HepG2 (cell line): ENCODE data around the gene CNNM2. TPM values are rescaled to one million over a fixed set of nuclear protein-coding genes. Genes with fewer than 3 reads are reported as not detected.

Source experiments
- CBFB ChIP-seq: sonication (generic); formaldehyde crosslinking; IDR thresholded peaks from 2 replicates; pipeline ENCODE4 v1.4.0; 2020; ENCODE audit warnings: missing genetic modification reagents
- FIP1L1 ChIP-seq: fragments of 200-400 bp; formaldehyde crosslinking; IDR thresholded peaks from 2 replicates; pipeline ENCODE4 v1.6.1; 2018; ENCODE audit warnings: low read depth, mild to moderate bottlenecking, low read length, moderate library complexity, borderline replicate concordance; ENCODE audit not compliant: insufficient read depth
- KLF13 ChIP-seq: sonication (generic); formaldehyde crosslinking; IDR thresholded peaks from 2 replicates; pipeline ENCODE4 v1.4.0; 2020; ENCODE audit warnings: mild to moderate bottlenecking, missing genetic modification reagents
- MEF2D ChIP-seq: sonication (generic); formaldehyde crosslinking; IDR thresholded peaks from 2 replicates; pipeline ENCODE4 v1.5.1; 2020; ENCODE audit warnings: mild to moderate bottlenecking, missing genetic modification reagents
- NR2F2 ChIP-seq: IDR thresholded peaks from 2 replicates; pipeline ENCODE4 v1.6.1; 2012; ENCODE audit warnings: low read depth, inconsistent platforms, borderline replicate concordance
- POLR2A ChIP-seq, 2 experiments: IDR thresholded peaks; 2 replicates each; pipeline ENCODE4 v1.6.1; 2011; ENCODE audit warnings: low read depth in 2 of 2, low read length in 2 of 2, mild to moderate bottlenecking in 1 of 2, moderate library complexity in 1 of 2; ENCODE audit not compliant: insufficient read depth in 1 of 2
- PPARG ChIP-seq: conservative IDR thresholded peaks from 2 replicates; pipeline ENCODE4 v1.6.1; 2016; ENCODE audit warnings: missing biosample characterization, missing genetic modification reagents
- RARA ChIP-seq: IDR thresholded peaks from 2 replicates; pipeline ENCODE4 v1.6.1; 2016; ENCODE audit warnings: missing genetic modification reagents, missing compliant biosample characterization
- RBM39 ChIP-seq: fragments of 200-400 bp; formaldehyde crosslinking; IDR thresholded peaks from one replicate; pipeline ENCODE4 v1.6.1; 2018; ENCODE audit warnings: antibody characterized with exemption, mild to moderate bottlenecking, low read depth, low read length; ENCODE audit not compliant: poor library complexity, severe bottlenecking
- SOX13 ChIP-seq, 3 experiments: fragments of 450-650 bp in 1 of 3; sonication (generic) in 1 of 3; formaldehyde crosslinking in 1 of 3; IDR thresholded peaks in 2 of 3; conservative IDR thresholded peaks in 1 of 3; 2 replicates each; pipeline versions ENCODE4 v1.5.0 to v1.6.1; 2016 to 2020; ENCODE audit warnings: antibody characterized with exemption in 1 of 3, mild to moderate bottlenecking in 1 of 3, missing compliant biosample characterization in 1 of 3, missing genetic modification reagents in 1 of 3, moderate library complexity in 1 of 3
- ZBTB3 ChIP-seq: sonication (generic); formaldehyde crosslinking; IDR thresholded peaks from 2 replicates; pipeline ENCODE4 v1.4.0; 2020; ENCODE audit warnings: low read depth, mild to moderate bottlenecking, moderate library complexity, missing genetic modification reagents, borderline replicate concordance
- ZBTB42 ChIP-seq: sonication (generic); formaldehyde crosslinking; IDR thresholded peaks from 2 replicates; pipeline ENCODE4 v1.5.0; 2020; ENCODE audit warnings: mild to moderate bottlenecking, missing genetic modification reagents
- ZFP36L1 ChIP-seq: sonication (generic); formaldehyde crosslinking; IDR thresholded peaks from 2 replicates; pipeline ENCODE4 v1.8.0; 2022; ENCODE audit warnings: mild to moderate bottlenecking, missing genetic modification reagents, moderate library complexity
- ZKSCAN8 ChIP-seq: IDR thresholded peaks from 2 replicates; pipeline ENCODE4 v1.6.1; 2016; ENCODE audit warnings: borderline replicate concordance, missing genetic modification reagents, missing compliant biosample characterization
- ZNF326 ChIP-seq: sonication (generic); formaldehyde crosslinking; IDR thresholded peaks from 2 replicates; pipeline ENCODE4 v1.4.0; 2020; ENCODE audit warnings: missing genetic modification reagents, borderline replicate concordance
- ZNF335 ChIP-seq: sonication (generic); formaldehyde crosslinking; IDR thresholded peaks from 2 replicates; pipeline ENCODE4 v1.4.0; 2020; ENCODE audit warnings: missing genetic modification reagents
- ZNF552 ChIP-seq: sonication (generic); formaldehyde crosslinking; IDR thresholded peaks from 2 replicates; pipeline ENCODE4 v1.9.0; 2022; ENCODE audit warnings: missing genetic modification reagents, mild to moderate bottlenecking, borderline replicate concordance
- ZNF607 ChIP-seq: sonication (generic); formaldehyde crosslinking; IDR thresholded peaks from 2 replicates; pipeline ENCODE4 v1.5.1; 2020; ENCODE audit warnings: missing genetic modification reagents, mild to moderate bottlenecking, borderline replicate concordance
- ZSCAN21 ChIP-seq: sonication (generic); formaldehyde crosslinking; IDR thresholded peaks from 2 replicates; pipeline ENCODE4 v1.8.0; 2022; ENCODE audit warnings: mild to moderate bottlenecking, missing genetic modification reagents, moderate library complexity, borderline replicate concordance
- polyA plus RNA-seq, 8 experiments: library from polyadenylated mRNA; depleted of rRNA in 3 of 8; stranded (reverse) in 7 of 8; unstranded in 1 of 8; fragments of >200 nt; fragmentation: Illumina TruSeq in 4 of 8; extraction: Trizol in 4 of 8; gene quantifications; 2 replicates each; pipeline versions ENCODE4 v1.2.1 to v1.2.3, GENCODE V29; 2011 to 2016; ENCODE audit warnings: low read depth in 4 of 8, missing spikeins in 1 of 8, mixed read lengths in 1 of 8; ENCODE audit not compliant: insufficient read depth in 1 of 8
- total RNA-seq, 5 experiments: library from RNA; depleted of rRNA; stranded (reverse); fragments of >200 nt; fragmentation: Illumina TruSeq; extraction: Trizol; gene quantifications; 2 replicates each; pipeline ENCODE4 v1.2.3, GENCODE V29; 2016; ENCODE audit warnings: low read depth in 1 of 5
- TF ChIP-seq, protein P1 (sequence below): sonication (generic); formaldehyde crosslinking; IDR thresholded peaks from 2 replicates; pipeline ENCODE4 v1.5.1; 2020; ENCODE audit warnings: mild to moderate bottlenecking, missing genetic modification reagents, moderate library complexity
- TF ChIP-seq, protein P2 (sequence below): sonication (generic); formaldehyde crosslinking; IDR thresholded peaks from 2 replicates; pipeline ENCODE4 v1.5.0; 2020; ENCODE audit warnings: mild to moderate bottlenecking, missing genetic modification reagents

The CNNM2 gene
- total and polyA plus RNA-seq, 2 of the 13 experiments (the other 11 are each of a cell fraction or from before 2014, with no cell fraction given): 7.1 to 9.0 TPM

DNA sequence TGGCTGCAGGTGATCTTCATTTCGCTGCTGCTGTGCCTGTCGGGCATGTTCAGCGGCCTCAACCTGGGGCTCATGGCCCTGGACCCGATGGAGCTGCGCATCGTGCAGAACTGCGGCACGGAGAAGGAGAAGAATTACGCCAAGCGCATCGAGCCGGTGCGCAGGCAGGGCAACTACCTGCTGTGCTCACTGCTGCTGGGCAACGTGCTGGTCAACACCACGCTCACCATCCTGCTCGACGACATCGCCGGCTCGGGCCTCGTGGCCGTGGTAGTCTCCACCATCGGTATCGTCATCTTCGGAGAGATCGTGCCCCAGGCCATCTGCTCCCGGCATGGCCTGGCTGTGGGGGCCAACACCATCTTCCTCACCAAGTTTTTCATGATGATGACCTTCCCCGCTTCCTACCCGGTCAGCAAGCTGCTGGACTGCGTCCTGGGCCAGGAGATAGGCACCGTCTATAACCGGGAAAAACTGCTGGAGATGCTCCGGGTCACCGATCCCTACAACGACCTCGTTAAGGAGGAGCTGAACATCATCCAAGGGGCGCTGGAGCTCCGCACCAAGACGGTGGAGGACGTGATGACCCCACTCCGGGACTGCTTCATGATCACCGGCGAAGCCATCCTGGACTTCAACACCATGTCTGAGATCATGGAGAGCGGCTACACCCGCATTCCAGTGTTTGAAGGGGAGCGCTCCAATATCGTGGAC lies 1.3 kb downstream of the CNNM2 start (continued):
- TF ChIP-seq, protein P1, sequence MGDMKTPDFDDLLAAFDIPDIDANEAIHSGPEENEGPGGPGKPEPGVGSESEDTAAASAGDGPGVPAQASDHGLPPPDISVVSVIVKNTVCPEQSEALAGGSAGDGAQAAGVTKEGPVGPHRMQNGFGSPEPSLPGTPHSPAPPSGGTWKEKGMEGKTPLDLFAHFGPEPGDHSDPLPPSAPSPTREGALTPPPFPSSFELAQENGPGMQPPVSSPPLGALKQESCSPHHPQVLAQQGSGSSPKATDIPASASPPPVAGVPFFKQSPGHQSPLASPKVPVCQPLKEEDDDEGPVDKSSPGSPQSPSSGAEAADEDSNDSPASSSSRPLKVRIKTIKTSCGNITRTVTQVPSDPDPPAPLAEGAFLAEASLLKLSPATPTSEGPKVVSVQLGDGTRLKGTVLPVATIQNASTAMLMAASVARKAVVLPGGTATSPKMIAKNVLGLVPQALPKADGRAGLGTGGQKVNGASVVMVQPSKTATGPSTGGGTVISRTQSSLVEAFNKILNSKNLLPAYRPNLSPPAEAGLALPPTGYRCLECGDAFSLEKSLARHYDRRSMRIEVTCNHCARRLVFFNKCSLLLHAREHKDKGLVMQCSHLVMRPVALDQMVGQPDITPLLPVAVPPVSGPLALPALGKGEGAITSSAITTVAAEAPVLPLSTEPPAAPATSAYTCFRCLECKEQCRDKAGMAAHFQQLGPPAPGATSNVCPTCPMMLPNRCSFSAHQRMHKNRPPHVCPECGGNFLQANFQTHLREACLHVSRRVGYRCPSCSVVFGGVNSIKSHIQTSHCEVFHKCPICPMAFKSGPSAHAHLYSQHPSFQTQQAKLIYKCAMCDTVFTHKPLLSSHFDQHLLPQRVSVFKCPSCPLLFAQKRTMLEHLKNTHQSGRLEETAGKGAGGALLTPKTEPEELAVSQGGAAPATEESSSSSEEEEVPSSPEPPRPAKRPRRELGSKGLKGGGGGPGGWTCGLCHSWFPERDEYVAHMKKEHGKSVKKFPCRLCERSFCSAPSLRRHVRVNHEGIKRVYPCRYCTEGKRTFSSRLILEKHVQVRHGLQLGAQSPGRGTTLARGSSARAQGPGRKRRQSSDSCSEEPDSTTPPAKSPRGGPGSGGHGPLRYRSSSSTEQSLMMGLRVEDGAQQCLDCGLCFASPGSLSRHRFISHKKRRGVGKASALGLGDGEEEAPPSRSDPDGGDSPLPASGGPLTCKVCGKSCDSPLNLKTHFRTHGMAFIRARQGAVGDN (CRISPR knock-in tag): peak; percentile 98
- TF ChIP-seq ZFP36L1 (CRISPR knock-in tag) (no peak; the same call in 1 of the 2 replicates), KLF13 (no peak), ZNF552 (CRISPR knock-in tag) (no peak), ZKSCAN8 (no peak), FIP1L1 (no peak), ZBTB42 (no peak), ZSCAN21 (CRISPR knock-in tag) (peak; percentile 73; the same call in 1 of the 2 replicates), RBM39 (no peak), PPARG (CRISPR knock-in tag) (no peak), ZBTB3 (CRISPR knock-in tag) (no peak), RARA (CRISPR knock-in tag) (peak; percentile 35; the same call in 1 of the 2 replicates), SOX13 (IDR thresholded peaks at IDR 0.05) (no peak), SOX13 (CRISPR knock-in tag; conservative IDR thresholded peaks at IDR 0.05 in 1 of 2, IDR thresholded peaks at IDR 0.05 in 1 of 2) (no peak), MEF2D (CRISPR knock-in tag) (peak; percentile 16; the same call in 1 of the 2 replicates), POLR2A (IDR thresholded peaks at IDR 0.05; ENCODE audit: insufficient read depth in 1 of 2, low read depth in 2 of 2, low read length in 2 of 2) (peak in 1 of 2 experiments; percentile 37; a peak in 2 of 4 replicates), NR2F2 (no peak), CBFB (CRISPR knock-in tag) (peak; percentile 69; the same call in 1 of the 2 replicates), ZNF335 (CRISPR knock-in tag) (no peak), ZNF607 (CRISPR knock-in tag) (no peak; the same call in 1 of the 2 replicates), ZNF326 (CRISPR knock-in tag) (no peak)
- TF ChIP-seq, protein P2, sequence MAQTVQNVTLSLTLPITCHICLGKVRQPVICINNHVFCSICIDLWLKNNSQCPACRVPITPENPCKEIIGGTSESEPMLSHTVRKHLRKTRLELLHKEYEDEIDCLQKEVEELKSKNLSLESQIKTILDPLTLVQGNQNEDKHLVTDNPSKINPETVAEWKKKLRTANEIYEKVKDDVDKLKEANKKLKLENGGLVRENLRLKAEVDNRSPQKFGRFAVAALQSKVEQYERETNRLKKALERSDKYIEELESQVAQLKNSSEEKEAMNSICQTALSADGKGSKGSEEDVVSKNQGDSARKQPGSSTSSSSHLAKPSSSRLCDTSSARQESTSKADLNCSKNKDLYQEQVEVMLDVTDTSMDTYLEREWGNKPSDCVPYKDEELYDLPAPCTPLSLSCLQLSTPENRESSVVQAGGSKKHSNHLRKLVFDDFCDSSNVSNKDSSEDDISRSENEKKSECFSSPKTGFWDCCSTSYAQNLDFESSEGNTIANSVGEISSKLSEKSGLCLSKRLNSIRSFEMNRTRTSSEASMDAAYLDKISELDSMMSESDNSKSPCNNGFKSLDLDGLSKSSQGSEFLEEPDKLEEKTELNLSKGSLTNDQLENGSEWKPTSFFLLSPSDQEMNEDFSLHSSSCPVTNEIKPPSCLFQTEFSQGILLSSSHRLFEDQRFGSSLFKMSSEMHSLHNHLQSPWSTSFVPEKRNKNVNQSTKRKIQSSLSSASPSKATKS: no peak
- TF ChIP-seq, all 625 proteins: peak for 154
